Activated CD4-positive, CD25-positive, alpha-beta regulatory T cell (primary cell): ENCODE data around the gene SPRED2.
A peak's percentile ranks its signal among the peaks of the same experiment; 100 is the strongest.

ENCODE experiments used
- DNase-seq, 4 experiments: peaks; one replicate each; lab custom pipeline; 2025; lab: John Stamatoyannopoulos, UW

Gene SPRED2

DNA sequence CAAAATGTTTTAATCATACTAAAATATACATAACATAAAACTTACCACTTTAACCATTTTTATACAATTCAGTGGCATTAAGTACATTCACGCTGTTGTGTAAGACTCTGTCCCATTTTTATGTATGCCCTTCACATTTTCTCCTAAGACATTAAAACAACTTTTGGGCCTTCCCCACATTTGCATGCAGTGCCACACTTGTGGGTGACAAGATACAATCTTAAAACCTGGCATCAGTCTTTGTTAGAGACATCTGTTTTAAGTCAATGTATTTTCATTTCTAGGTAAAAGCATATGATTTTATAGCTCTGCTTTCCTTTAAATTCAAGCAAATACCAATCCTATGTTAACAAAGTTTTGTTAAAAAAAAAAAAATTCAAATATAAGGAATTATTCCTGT lies 17.3 kb downstream of the SPRED2 start:
- no peak for DNase-seq

DNA sequence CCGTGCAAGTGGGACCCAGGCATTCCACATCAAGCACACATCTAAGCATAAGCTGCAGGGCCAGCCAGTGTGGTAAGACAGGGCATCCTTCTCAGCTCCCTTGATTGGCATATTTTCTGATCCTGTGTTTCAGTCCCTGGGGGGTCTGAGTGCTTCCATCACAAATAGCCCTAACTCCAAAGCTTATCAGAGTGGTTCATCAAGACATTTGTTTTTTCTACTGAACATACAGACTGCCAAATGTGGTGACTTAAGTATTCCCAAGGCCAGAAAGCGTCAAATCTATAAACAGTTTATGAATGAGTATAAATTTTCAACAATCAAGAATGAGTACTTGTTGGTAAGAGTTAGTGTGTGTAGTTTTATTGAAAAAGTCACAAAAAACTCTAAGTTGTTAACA lies 18.8 kb downstream of the SPRED2 start:
- DNase-seq, result no peak

DNA sequence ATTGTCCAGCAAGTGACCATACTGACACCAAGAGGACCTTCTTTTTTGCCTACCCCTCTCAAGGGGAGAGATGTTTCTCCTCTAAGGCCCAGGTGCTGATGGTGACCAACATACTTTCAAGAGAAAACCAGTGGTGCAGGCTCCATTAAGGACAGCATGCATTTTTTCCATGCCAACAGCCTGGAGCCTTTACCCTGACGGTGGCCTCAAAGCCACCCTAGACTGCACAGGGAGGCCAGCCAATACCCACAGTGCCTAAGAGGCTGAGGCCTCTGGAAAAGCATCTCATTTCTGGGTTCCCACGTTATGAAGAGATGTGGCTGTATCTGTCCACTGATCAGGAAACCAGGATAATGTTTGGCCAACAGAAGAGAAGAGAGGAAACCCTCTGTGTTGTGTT lies 19.3 kb downstream of the SPRED2 start:
- no peak for DNase-seq

DNA sequence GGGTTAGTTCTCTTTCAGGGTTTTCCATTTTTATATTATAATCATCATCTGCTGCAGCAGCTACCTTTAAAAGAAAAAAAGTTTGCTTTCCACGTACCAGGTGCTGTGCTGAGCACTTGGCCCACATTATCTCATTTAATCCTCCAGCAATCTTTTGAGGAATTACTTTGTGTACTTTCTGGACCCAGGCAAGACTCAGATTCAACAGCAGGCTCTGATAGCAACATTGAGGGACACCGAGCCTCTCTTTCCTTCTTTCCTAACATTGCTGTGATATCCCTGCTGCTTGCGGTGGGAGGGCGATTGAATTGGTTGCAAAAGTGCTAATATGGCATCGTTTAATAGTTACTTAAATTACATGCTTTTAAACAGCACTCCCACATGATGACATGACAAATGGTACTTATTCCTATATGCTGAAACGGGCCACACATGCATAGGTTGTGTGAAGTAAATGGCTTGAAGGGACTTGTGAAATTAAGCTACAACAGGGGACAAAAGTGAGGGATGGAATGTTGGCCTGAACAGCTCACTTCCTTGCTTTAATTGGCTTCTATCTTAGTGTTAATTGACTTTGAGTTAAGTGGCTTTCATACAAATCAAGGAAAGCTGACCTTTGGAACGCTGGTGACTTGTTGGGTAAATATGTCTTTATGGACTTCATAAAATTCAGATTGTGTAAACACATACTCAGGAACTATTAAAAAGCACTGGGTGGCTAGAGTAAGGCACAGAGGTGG lies 21.2 kb downstream of the SPRED2 start:
- DNase-seq, result no peak

DNA sequence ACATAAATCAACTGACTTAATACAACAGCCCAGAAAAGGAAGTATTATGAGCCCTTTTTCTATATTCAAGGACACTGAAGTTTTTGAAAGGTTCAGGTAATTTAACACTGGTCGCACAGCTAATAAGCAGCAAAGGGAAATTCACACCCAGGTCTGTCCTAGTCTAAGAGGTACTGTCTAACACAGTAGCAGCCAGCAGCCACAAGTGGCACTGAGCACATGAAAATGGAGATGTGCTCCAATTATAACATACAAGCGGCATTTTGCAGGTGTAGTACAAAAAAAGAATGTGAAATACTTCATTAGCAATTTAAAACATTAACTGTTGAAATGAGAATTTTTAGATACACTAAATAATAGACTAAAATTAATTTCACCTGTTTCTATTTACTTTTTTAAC lies 23.4 kb downstream of the SPRED2 start:
- no peak for DNase-seq

DNA sequence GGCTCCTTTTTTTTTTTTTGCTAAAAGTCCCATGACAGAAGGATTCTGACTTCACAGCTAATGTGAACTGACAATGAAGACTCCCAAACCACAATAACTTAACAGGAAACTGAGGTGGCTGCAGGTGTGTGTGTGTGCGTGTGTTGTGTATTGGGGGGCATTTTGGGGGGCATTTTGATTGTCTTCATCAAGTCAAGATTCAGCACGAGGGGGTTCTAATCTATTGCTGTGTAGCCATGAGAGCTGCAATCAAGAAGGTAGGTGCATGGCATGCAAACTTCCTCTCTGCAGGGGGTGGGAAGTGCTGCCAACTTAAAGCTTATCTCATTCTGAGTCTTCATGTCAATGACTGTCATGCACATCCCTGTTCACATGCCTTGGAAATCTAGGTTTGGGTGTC lies 25.2 kb downstream of the SPRED2 start:
- no peak for DNase-seq

DNA sequence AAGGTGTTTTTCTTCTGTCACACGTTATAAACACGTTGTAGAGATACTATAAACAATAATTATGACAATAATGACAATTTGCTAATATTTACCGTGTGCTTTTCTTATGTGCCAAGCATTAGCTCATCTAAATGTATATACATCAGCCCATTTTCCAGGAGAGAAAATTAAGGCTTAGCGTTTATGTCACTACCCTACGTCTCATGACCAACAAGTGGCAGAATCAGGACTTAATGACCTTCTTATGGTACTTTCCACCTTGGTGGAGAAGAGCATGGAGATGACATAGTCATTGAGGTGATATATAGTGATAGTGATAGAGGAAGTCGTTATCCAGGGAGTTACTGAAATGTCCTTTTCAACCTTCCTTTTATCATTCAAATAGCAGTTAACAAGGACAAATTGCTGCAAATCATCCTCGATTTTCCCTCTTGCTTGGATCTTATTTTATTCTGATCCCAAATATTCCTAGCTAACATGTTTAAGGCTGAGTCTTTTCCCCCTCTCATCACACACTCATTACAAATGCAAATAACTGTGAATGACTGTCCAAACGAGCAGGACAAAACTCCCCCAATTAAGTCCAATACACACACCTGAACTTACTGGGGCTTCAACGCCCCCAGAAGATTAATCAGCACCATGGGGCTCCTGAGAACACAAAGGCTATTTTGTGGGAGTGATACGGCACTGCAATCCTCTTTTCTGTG lies 27.3 kb downstream of the SPRED2 start:
- DNase-seq, result no peak

DNA sequence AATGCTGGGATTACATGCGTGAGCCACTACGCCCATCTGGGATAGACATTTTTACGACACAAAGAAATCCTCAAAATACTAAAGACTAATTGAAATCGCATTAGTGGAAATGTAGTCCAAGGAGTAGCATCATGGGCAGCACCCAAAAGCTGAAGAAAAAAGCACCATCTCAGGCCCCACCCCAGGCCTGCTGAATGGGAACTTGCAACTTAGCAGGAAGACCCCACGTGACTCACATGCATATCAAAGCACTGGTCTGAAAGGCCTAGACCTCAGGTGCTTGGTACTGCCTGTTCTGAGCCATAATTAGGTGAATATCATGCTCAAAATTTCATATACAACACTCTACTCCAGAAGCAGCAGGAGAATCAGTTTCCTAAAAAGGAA lies 28.9 kb downstream of the SPRED2 start:
- no peak for DNase-seq

DNA sequence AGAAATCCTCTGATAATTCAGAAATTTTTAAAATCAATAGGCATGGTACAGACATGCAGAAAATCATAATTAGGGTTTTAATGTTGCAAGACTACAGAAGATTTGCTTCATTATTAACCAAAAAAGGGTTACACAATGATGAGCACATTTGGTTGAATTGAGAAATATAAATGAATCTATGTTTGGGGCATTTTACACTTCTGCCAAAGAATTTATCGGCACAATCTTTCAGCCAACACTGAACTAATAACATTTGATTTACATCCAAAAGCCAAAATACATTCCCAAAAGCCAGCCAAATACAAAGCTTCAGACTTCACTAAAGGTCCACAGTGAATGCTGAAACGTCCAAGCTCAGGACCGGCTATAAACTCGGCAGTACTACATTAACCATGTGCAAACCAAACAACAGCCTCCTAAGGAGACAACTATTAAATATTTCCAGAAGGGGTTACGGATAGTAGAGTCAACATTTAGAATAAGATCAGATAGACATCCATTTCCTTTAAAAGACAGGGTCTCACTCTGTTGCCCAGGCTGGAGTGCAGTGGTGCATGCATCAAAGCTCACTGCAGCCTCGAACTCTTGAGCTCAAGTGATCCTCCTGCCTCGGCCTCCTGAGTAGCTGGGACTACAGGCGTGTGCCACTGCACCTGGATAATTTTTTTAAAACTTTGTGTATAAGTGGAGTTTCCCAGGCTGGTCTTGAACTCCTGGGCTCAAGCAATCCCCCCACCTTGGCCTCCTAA lies 29.4 kb downstream of the SPRED2 start:
- DNase-seq, result no peak

DNA sequence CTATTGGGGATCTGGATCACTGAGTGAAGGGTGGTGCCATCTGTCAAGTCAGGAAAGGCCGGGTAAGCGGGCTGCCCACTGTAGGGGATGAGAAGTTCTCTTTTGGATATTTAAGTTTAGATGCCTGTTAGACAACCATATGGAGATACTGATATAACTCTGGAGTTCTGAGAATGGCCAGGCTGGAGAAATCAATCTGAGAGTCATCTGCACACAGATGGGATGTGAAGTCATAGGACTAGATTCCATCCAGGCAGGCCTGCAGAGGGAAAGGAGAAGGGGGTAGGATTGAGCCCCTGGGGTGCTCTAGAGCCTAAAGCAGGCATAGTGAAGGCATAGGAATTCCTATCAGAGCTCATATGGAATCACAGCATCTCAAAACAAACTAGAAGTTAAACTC lies 30.1 kb downstream of the SPRED2 start:
- DNase-seq, result no peak

DNA sequence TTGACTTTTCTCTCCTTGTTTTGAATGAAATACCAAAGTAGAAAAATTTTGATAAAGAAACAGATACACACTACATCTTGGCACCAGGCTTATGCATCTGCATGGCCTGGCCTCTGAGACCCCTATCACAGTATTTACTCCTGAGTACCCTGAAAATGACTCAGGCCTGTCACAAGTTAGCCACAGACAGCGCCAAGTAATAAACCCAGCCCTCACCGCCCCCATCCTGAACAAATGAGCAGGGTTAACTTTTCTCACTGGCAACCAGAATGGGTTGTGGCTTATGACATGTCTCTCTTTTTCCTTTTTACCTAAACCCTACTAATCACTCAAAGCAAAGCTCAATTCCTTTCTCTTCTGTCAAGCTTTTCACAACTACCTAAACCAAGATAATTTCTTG lies 35.3 kb downstream of the SPRED2 start:
- no peak for DNase-seq

DNA sequence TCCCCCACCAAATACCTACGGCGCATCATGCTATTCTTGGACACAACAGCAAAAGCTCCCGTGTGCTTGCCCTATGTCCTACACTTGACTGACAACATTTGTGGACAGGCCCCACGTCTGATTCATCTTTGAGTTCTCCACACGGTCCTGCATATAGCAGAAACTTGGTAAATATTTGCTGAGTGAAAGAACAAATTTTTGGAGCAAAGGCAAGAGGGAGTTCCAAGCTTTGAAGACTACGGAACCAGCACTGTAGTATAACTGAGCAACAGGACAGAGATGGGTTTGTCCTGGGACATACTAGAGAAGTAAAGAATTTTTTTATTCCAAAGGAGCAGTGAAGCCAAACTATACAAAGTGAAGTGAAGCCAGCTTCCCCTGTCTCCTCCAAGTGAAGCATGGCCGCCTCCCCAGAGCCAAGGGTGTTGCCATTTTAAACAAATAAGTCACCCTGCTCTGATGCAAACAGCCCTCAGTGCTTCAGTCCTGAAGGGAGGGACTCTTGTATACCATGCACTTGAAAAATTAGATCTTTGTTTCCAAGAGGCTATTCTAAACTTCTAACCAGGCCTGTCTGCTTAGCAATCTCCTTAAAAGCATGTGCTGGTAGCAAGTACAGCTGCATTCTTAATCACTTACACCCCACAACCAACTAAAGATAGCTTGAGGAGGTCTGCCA lies 35.9 kb downstream of the SPRED2 start:
- no peak for DNase-seq

DNA sequence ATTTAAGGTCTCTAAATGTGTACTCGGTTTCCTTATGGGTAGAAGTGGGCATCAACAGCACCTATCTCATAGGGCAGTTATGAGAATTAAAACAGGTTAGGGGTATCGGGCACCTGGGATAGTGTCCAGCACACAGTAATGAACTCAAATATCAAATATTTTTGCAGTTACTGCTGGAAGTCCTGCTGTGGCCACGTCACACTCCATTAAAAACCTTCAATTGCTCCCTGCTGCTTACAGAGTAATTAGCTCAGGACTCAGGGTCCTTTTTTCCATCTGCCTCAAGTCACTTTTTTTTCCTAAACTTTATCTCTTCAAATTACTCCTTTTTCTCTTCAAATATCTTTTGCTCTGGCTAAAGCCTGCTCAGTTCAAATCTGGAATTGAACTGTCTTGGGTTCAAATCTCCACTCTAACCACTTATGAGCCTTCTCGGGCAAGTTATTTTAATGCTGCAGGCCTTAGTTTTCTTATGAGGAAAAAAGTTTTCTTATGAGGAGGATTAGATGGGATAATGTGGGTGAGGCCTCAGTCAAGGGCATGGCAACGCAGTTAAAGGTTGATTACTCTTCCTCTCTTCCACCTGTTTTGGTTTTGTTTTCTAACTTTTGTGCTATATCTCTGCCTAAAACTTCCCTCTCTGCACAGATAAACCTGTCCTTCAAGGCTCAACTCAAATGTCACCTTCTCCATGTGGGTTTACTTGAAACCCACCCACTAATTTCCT lies 36.6 kb downstream of the SPRED2 start:
- no peak for DNase-seq

DNA sequence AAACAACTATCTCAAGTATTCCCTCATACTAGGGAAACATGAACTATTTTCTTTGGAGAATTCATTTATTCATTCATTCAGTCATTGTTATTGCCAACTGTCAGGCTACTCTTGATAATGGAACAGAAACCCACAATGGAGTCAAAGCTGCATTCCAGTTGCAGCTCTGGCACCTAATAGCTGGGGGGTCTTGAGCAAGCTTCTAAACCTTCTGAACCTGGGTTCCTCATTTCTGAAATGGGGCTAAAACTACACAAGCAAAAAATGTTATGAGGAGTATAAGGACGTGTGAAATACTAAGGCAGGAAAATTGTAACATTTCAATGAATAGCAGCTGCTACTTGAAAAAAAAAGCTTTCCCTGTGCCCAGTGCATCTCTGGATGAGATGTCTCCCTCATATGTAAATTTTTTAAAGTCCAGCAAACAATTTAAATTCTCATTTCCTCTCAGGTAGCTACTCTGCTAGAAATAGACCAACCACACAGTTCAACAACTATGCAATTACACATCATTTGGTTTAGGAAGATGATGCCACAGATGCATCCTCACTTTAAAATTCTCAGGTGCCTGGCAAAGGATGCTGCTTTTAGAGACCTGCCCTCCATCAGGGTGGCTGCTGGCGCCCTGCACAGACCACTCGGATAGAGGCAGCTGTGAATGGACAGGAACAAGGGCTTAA lies 38.5 kb downstream of the SPRED2 start:
- DNase-seq, result no peak

DNA sequence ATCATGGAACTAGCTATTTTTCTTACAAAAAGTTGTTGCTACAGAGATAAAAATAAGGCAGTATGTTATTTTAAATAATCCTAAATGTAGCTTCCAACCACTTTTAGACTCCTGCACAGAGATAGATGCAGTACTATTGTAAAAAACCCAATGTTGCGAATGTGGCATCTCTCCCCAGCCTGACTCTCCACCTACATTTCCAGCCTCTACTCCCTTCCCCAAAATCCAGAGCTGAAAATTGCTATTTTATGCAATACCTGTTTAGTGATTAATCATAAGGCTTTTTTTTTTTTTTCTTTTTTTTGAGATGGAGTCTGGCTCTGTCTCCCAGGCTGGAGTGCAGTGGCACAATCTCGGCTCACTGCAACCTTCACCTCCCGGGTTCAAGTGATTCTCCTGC lies 39.4 kb downstream of the SPRED2 start:
- no peak for DNase-seq

DNA sequence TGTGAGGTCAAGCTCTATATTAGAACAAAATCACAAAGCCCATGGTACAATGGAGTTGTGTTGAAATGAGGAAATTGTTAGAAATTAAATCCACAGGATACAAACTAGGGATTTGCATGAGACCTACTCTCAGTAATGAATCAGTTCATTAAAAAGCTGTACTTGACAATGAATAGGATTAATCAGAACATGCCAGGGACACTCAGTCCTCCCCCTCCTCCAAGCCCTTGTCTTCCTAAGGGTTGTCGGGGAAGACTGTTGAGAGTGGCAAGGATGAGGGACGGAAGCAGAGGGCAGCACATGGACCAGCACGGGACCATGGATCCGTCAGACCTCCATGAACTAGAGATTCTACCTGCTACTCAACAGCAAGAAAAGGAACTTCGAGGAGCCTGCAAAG lies 39.8 kb downstream of the SPRED2 start:
- no peak for DNase-seq

DNA sequence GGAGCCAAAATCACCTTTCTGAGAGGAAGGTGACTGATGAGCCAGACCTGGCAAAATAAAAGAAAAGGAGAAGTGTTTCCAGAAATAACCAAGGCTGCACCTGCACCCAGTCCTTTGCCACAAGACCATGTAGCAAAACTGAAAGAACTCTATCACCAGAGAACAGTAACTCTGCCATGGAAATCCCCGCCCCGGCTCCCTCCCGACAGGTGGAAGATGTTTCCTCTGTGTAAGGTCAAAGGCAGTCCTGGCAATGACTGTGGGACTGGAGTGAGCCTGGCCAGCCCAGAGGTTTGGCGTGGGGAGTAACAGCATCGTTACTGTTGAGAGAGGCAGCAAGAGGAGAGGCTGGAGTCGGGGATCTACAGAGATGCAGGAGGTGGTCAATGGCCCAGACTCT lies 42.3 kb downstream of the SPRED2 start:
- peak in 1 of 4 experiments; percentile 6 for DNase-seq

DNA sequence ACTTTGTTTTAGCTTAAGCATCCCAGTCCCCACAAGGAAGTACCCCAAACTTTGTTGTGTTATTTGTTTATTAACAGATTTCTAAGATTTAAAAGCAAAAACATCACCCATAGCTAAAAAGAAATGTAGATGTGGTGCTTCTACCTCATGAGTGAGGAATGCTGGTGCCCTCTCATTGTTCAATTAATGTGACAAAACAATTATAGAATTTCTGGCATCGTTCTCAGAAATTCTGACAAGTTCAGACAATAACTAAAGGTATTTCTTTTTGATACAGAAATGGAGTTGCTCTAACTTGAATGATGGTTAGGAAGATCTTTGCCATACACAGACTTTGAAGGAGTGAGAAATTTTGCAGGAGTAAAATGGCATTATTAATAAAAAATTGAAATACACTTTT lies 42.9 kb downstream of the SPRED2 start:
- DNase-seq, result no peak

DNA sequence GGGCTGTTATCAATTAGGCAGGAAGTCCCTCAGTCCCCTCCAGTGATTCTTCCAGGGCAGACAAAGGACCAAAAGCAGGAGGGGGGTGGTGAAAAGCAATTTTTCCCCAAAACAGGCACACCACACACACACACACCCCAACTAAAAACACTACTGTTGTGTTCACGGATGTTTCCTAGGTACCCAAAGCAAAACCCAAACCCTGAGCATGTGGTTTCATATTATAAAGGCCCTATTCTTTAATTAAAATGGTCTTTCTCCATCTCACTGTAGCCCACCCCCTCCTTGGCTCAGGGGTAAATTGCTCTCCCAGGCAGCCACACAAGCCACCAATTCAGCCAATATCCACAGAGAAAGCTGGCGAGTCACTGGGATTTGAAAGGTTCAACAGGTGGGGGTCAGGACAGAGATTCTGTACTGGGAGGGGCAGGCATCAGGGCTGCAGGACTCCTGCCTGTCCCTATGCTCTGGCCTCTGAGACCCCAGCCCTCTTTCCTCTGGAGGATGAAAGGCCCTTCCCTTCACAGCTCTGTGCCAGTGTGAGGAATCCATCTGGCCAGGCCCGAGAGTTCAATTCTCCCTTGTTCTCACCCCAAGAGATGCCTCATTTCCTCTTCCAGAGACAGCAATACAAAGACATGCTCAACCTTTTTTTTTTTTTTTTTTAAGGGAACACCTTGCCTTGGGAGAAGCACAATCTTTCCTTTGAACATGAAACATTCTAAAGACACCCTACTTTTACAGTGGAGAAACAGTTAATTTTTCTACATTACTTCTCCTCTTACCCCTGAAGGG lies 43.6 kb downstream of the SPRED2 start:
- DNase-seq, result no peak

DNA sequence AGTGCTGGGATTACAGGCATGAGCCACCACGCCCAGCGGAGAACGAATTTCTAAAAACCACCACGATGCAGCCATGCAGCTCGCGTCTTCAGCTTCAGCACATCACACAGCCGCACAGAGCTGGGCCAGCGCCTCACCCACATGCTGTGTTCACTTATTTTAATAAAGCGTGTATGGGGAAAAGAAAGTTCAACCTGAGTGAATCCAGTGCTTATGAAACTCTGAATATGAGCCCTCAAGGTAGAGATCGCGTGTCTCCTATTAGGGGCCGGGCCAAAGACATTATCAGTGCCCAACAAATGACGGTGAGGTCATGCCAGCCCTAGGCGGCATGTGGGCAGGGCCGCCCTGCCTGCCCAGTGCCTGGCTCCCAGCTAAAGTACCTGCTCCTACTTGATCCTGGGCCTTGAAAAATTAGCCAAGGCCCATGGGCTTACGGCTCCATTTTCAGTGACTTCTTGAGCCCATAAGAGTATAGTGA lies 44.3 kb downstream of the SPRED2 start:
- DNase-seq, result no peak
